ENCODE data around the gene ADGRG1. TPM values are rescaled to one million over a fixed set of nuclear protein-coding genes. Genes with fewer than 3 reads are reported as not detected.

The ADGRG1 gene
- total RNA-seq, 2 experiments from 2014 or later: not detected

- TF ChIP-seq CTCF (conservative IDR thresholded peaks at IDR 0.05; ENCODE audit: low read length) (no peak), EZH2phosphoT487 (IDR thresholded peaks at IDR 0.05; ENCODE audit: borderline replicate concordance, low read depth, low read length) (no peak)
- Histone ChIP-seq H3K9me2 (ENCODE audit: insufficient read depth, low read length) (no peaks in the 10 kb centered on the region), H3K36me3 (ENCODE audit: insufficient read depth, low read length) (no peaks in the 10 kb centered on the region), H3K4me2 (ENCODE audit: low read length) (no peak overlapping the region), H3K4me3 (ENCODE audit: low read depth, low read length, poor library complexity, severe bottlenecking) (no peak overlapping the region), H3K9me3 (ENCODE audit: low read length) (no peaks in the 10 kb centered on the region), H4K20me1 (ENCODE audit: insufficient read depth, low read length) (no peaks in the 10 kb centered on the region), H3K4me1 (ENCODE audit: insufficient read depth, low read length, poor library complexity, severe bottlenecking) (no peaks in the 10 kb centered on the region), H3K27ac (ENCODE audit: low read depth, low read length, poor library complexity, severe bottlenecking) (no peak overlapping the region), H3K79me2 (ENCODE audit: insufficient read depth, low read depth, low read length) (no peaks in the 10 kb centered on the region), H2AFZ (ENCODE audit: low read length) (no peak overlapping the region)
- CTCF ChIA-PET (ENCODE audit: unreplicated experiment): no interaction called here
- POLR2A ChIA-PET: no interaction called here
- DNase-seq (ENCODE audit: low spot score): no peak
- no TSS peak for BruUV-seq (replicated peaks)
- intact Hi-C loops (cut with micrococcal nuclease; ENCODE audit: unreplicated experiment): no loop called here
Observed at GRCh38 chr16:57658878-57659674, 30.6 kb downstream of the ADGRG1 start.

- TF ChIP-seq EZH2phosphoT487 (IDR thresholded peaks at IDR 0.05; ENCODE audit: borderline replicate concordance, low read depth, low read length) (no peak), CTCF (conservative IDR thresholded peaks at IDR 0.05; ENCODE audit: low read length) (no peak)
- no peak overlapping the region for H3K4me3 ChIP-seq (ENCODE audit: low read depth, low read length, poor library complexity, severe bottlenecking)
- H2AFZ ChIP-seq (ENCODE audit: low read length): no peak overlapping the region
- no peaks in the 10 kb centered on the region for H3K9me2 ChIP-seq (ENCODE audit: insufficient read depth, low read length)
- H3K4me2 ChIP-seq (ENCODE audit: low read length): no peak overlapping the region
- CTCF ChIA-PET (ENCODE audit: unreplicated experiment): no interaction called here
- H3K4me1 ChIP-seq (ENCODE audit: insufficient read depth, low read length, poor library complexity, severe bottlenecking): no peaks in the 10 kb centered on the region
- no peaks in the 10 kb centered on the region for H3K36me3 ChIP-seq (ENCODE audit: insufficient read depth, low read length)
- intact Hi-C loops (cut with micrococcal nuclease; ENCODE audit: unreplicated experiment): no loop called here
- no peaks in the 10 kb centered on the region for H4K20me1 ChIP-seq (ENCODE audit: insufficient read depth, low read length)
- H3K27ac ChIP-seq (ENCODE audit: low read depth, low read length, poor library complexity, severe bottlenecking): no peak overlapping the region
- H3K9me3 ChIP-seq (ENCODE audit: low read length): no peaks in the 10 kb centered on the region
- no peaks in the 10 kb centered on the region for H3K79me2 ChIP-seq (ENCODE audit: insufficient read depth, low read depth, low read length)
- POLR2A ChIA-PET: no interaction called here
- no TSS peak for BruUV-seq (replicated peaks)
- no peak for DNase-seq (ENCODE audit: low spot score)
Observed at GRCh38 chr16:57660715-57661463, 32.5 kb downstream of the ADGRG1 start.

GRCh38 chr16:57661510-57661909 lies 33.1 kb downstream of the ADGRG1 start:
- no peak overlapping the region for H3K27ac ChIP-seq (ENCODE audit: low read depth, low read length, poor library complexity, severe bottlenecking)
- H3K36me3 ChIP-seq (ENCODE audit: insufficient read depth, low read length): no peaks in the 10 kb centered on the region
- no peaks in the 10 kb centered on the region for H3K9me3 ChIP-seq (ENCODE audit: low read length)
- no peaks in the 10 kb centered on the region for H3K79me2 ChIP-seq (ENCODE audit: insufficient read depth, low read depth, low read length)
- BruUV-seq (replicated peaks): no TSS peak
- CTCF ChIA-PET (ENCODE audit: unreplicated experiment): no interaction called here
- intact Hi-C loops (cut with micrococcal nuclease; ENCODE audit: unreplicated experiment): no loop called here
- no peak overlapping the region for H2AFZ ChIP-seq (ENCODE audit: low read length)
- no peak overlapping the region for H3K4me3 ChIP-seq (ENCODE audit: low read depth, low read length, poor library complexity, severe bottlenecking)
- TF ChIP-seq EZH2phosphoT487 (IDR thresholded peaks at IDR 0.05; ENCODE audit: borderline replicate concordance, low read depth, low read length): no peak
- TF ChIP-seq CTCF (conservative IDR thresholded peaks at IDR 0.05; ENCODE audit: low read length): no peak
- H3K4me2 ChIP-seq (ENCODE audit: low read length): no peak overlapping the region
- DNase-seq (ENCODE audit: low spot score): no peak
- no peaks in the 10 kb centered on the region for H3K9me2 ChIP-seq (ENCODE audit: insufficient read depth, low read length)
- no peaks in the 10 kb centered on the region for H3K4me1 ChIP-seq (ENCODE audit: insufficient read depth, low read length, poor library complexity, severe bottlenecking)
- H4K20me1 ChIP-seq (ENCODE audit: insufficient read depth, low read length): no peaks in the 10 kb centered on the region
- POLR2A ChIA-PET: no interaction called here

Measured in OCI-LY7 (cell line).